H1 (cell line): ENCODE results near the gene CCDC71L. TPM values are rescaled to one million over a fixed set of nuclear protein-coding genes. Genes with fewer than 3 reads are reported as not detected.

Source experiments
- CTCF ChIA-PET: fragments of 300-600 bp; sonication (Branson Sonifier 250); formaldehyde crosslinking; loops from one replicate; lab custom pipeline; 2021; ENCODE audit not compliant: partially characterized antibody; lab: Charles Lee
- POLR2A ChIA-PET: fragments of 300-600 bp; sonication (Branson Sonifier 250); formaldehyde crosslinking; loops from one replicate; lab custom pipeline; 2021; ENCODE audit warnings: inconsistent platforms; ENCODE audit not compliant: partially characterized antibody; lab: Charles Lee
- DNase-seq, 2 experiments: peaks; one replicate each; pipeline versions ENCODE4 v3.0.0 to v3.0.0-alpha.2; 2010 to 2022; ENCODE audit warnings: low spot score in 2 of 2, low read depth in 1 of 2, mixed read lengths in 1 of 2
- FAIRE-seq: peaks from 2 replicates; lab custom pipeline; 2011; peaks lifted over from hg19 to GRCh38; lab: Jason Lieb, UNC
- H2AFZ ChIP-seq: 2 replicates; pipeline ENCODE4 v1.8.1; 2012; ENCODE audit warnings: low read length, inconsistent platforms
- H2AK5ac ChIP-seq: 2 replicates; pipeline ENCODE4 v1.6.1; 2013; ENCODE audit warnings: low read depth, low read length
- H2BK120ac ChIP-seq: replicated peaks from 2 replicates; pipeline ENCODE3; 2013; ENCODE audit warnings: low read depth, low read length, inconsistent platforms
- H2BK12ac ChIP-seq: 2 replicates; pipeline ENCODE4 v1.6.1; 2013; ENCODE audit warnings: low read depth, low read length
- H2BK15ac ChIP-seq: 2 replicates; pipeline ENCODE4 v1.6.1; 2013; ENCODE audit warnings: low read length
- H2BK20ac ChIP-seq: 2 replicates; pipeline ENCODE4 v1.6.1; 2013; ENCODE audit warnings: low read length
- H2BK5ac ChIP-seq: 2 replicates; pipeline ENCODE4 v1.6.1; 2013; ENCODE audit warnings: low read depth, low read length
- H3K14ac ChIP-seq: 2 replicates; pipeline ENCODE4 v1.6.1; 2013; ENCODE audit warnings: inconsistent platforms; ENCODE audit not compliant: insufficient read length
- H3K18ac ChIP-seq: 2 replicates; pipeline ENCODE4 v1.6.1; 2013; ENCODE audit warnings: low read length; ENCODE audit errors: extremely low read depth
- H3K23ac ChIP-seq: 2 replicates; pipeline ENCODE4 v1.6.1; 2013; ENCODE audit warnings: inconsistent platforms; ENCODE audit not compliant: insufficient read length
- H3K23me2 ChIP-seq: 2 replicates; pipeline ENCODE4 v1.6.1; 2013; ENCODE audit warnings: low read depth, low read length
- H3K27ac ChIP-seq: 2 replicates; pipeline ENCODE4 v1.6.1; 2011; ENCODE audit warnings: low read depth, low read length, inconsistent platforms
- H3K27me3 ChIP-seq, 4 experiments: replicated peaks in 1 of 4; 1 replicate in 1 of 4; 2 replicates in 3 of 4; pipeline versions ENCODE4 v1.6.1 to v1.8.1; 2011 to 2013; ENCODE audit warnings: low read length in 3 of 4, mild to moderate bottlenecking in 3 of 4, inconsistent platforms in 2 of 4, mixed read lengths in 2 of 4, moderate library complexity in 1 of 4; ENCODE audit not compliant: control insufficient read depth in 3 of 4, insufficient read depth in 3 of 4; ENCODE audit errors: extremely low read depth in 1 of 4
- H3K36me3 ChIP-seq, 4 experiments: 2 replicates each; pipeline versions ENCODE4 v1.6.1 to v1.8.1; 2011 to 2013; ENCODE audit warnings: mild to moderate bottlenecking in 4 of 4, low read length in 3 of 4, moderate library complexity in 2 of 4, control low read depth in 1 of 4, inconsistent platforms in 1 of 4; ENCODE audit not compliant: insufficient read depth in 4 of 4, control insufficient read depth in 2 of 4
- H3K4ac ChIP-seq: replicated peaks from 2 replicates; pipeline ENCODE3; 2013; ENCODE audit warnings: low read length, low read depth, mixed read lengths, inconsistent platforms; ENCODE audit not compliant: insufficient read length
- H3K4me1 ChIP-seq, 4 experiments: replicated peaks in 1 of 4; 1 replicate in 1 of 4; 2 replicates in 3 of 4; pipeline versions ENCODE4 v1.6.1 to v1.8.1; 2011 to 2013; ENCODE audit warnings: low read length in 3 of 4, inconsistent platforms in 2 of 4, mixed read lengths in 1 of 4; ENCODE audit not compliant: insufficient read depth in 4 of 4, control insufficient read depth in 3 of 4
- H3K4me2 ChIP-seq, 2 experiments: 2 replicates each; pipeline versions ENCODE4 v1.6.1 to v1.8.1; 2011 to 2013; ENCODE audit warnings: low read depth in 2 of 2, low read length in 2 of 2, control low read depth in 1 of 2, inconsistent platforms in 1 of 2, mild to moderate bottlenecking in 1 of 2; ENCODE audit not compliant: insufficient read depth in 1 of 2
- H3K4me3 ChIP-seq, 4 experiments: fragments of 200-600, 300-600 bp in 1 of 4; sonication (generic), shearing (Covaris generic), sonication (Bioruptor Twin) in 1 of 4; 2 replicates each; pipeline versions ENCODE4 v1.5.1 to v1.8.1; 2011 to 2016; ENCODE audit warnings: low read length in 4 of 4, low read depth in 3 of 4, control low read depth in 2 of 4, inconsistent platforms in 2 of 4, mild to moderate bottlenecking in 2 of 4, mixed read lengths in 1 of 4, moderate library complexity in 1 of 4; ENCODE audit not compliant: insufficient read depth in 2 of 4; ENCODE audit errors: extremely low read depth in 1 of 4
- H3K56ac ChIP-seq: replicated peaks from 2 replicates; pipeline ENCODE3; 2013; ENCODE audit warnings: low read depth, mild to moderate bottlenecking, mixed read lengths, low read length, inconsistent platforms; ENCODE audit not compliant: insufficient read length
- H3K79me1 ChIP-seq: 2 replicates; pipeline ENCODE4 v1.6.1; 2013; ENCODE audit warnings: low read depth, low read length, control low read depth
- H3K79me2 ChIP-seq, 2 experiments: 2 replicates each; pipeline versions ENCODE4 v1.6.1 to v1.8.1; 2012 to 2013; ENCODE audit warnings: low read length in 2 of 2, mild to moderate bottlenecking in 2 of 2, inconsistent platforms in 1 of 2; ENCODE audit not compliant: insufficient read depth in 2 of 2, control insufficient read depth in 1 of 2
- H3K9ac ChIP-seq, 4 experiments: replicated peaks in 1 of 4; 1 replicate in 1 of 4; 2 replicates in 3 of 4; pipeline versions ENCODE4 v1.6.1 to v1.8.1; 2011 to 2013; ENCODE audit warnings: low read depth in 3 of 4, low read length in 3 of 4, control low read depth in 2 of 4, mild to moderate bottlenecking in 2 of 4, moderate library complexity in 2 of 4, inconsistent platforms in 1 of 4; ENCODE audit errors: extremely low read depth in 1 of 4
- H3K9me3 ChIP-seq, 2 experiments: 2 replicates each; pipeline versions ENCODE4 v1.6.1 to v1.8.1; 2012 to 2013; ENCODE audit warnings: mild to moderate bottlenecking in 2 of 2, moderate library complexity in 2 of 2, control low read depth in 1 of 2, inconsistent platforms in 1 of 2, low read depth in 1 of 2, low read length in 1 of 2, mixed read lengths in 1 of 2; ENCODE audit not compliant: insufficient read depth in 2 of 2
- H4K20me1 ChIP-seq, 2 experiments: replicated peaks in 1 of 2; 2 replicates each; pipeline versions ENCODE3 to v1.8.1; 2011 to 2013; ENCODE audit warnings: inconsistent platforms in 2 of 2, low read length in 2 of 2, mild to moderate bottlenecking in 1 of 2; ENCODE audit not compliant: insufficient read depth in 2 of 2, control insufficient read depth in 1 of 2
- H4K5ac ChIP-seq: 2 replicates; pipeline ENCODE4 v1.6.1; 2013; ENCODE audit warnings: low read length, low read depth, mixed read lengths, inconsistent platforms; ENCODE audit not compliant: insufficient read length
- H4K8ac ChIP-seq: 2 replicates; pipeline ENCODE4 v1.8.0; 2013; ENCODE audit warnings: mild to moderate bottlenecking, moderate library complexity, low read length, inconsistent platforms; ENCODE audit not compliant: insufficient read depth; ENCODE audit errors: extremely low read depth
- H4K91ac ChIP-seq: replicated peaks from 2 replicates; pipeline ENCODE3; 2013; ENCODE audit warnings: low read length, mixed read lengths, inconsistent platforms; ENCODE audit not compliant: insufficient read length
- ATF3 ChIP-seq: IDR thresholded peaks from 2 replicates; pipeline ENCODE4 v1.6.1; 2011; ENCODE audit warnings: low read depth, mild to moderate bottlenecking, low read length; ENCODE audit not compliant: insufficient read depth
- CHD1 ChIP-seq: IDR thresholded peaks from 2 replicates; pipeline ENCODE4 v1.6.1; 2012; ENCODE audit warnings: low read depth, low read length, improper control_type of control experiment
- CREB1 ChIP-seq: IDR thresholded peaks from 2 replicates; pipeline ENCODE4 v1.6.1; 2012; ENCODE audit warnings: inconsistent platforms
- EP300 ChIP-seq, 2 experiments: IDR thresholded peaks; 1 replicate in 1 of 2; 2 replicates in 1 of 2; pipeline ENCODE4 v1.6.1; 2011 to 2012; ENCODE audit warnings: low read depth in 2 of 2, low read length in 2 of 2, mild to moderate bottlenecking in 2 of 2, borderline replicate concordance in 1 of 2, inconsistent platforms in 1 of 2, moderate library complexity in 1 of 2
- EZH2 ChIP-seq: fragments of 200-600 bp; sonication (generic); IDR thresholded peaks from 2 replicates; pipeline ENCODE4 v1.7.1; 2012; ENCODE audit warnings: low read depth, mild to moderate bottlenecking, moderate library complexity, low read length, inconsistent platforms; ENCODE audit not compliant: severe bottlenecking
- FOSL1 ChIP-seq: IDR thresholded peaks from 2 replicates; pipeline ENCODE4 v1.6.1; 2011; ENCODE audit warnings: mild to moderate bottlenecking, low read depth, low read length, moderate library complexity; ENCODE audit not compliant: insufficient read depth
- HDAC6 ChIP-seq: IDR thresholded peaks from one replicate; pipeline ENCODE4 v1.7.1; 2012; ENCODE audit warnings: low read depth, mild to moderate bottlenecking, inconsistent platforms, low read length, moderate library complexity
- JUN ChIP-seq: IDR thresholded peaks from 2 replicates; pipeline ENCODE4 v1.6.1; 2011; ENCODE audit warnings: low read depth, mild to moderate bottlenecking, improper control_type of control experiment, low read length
- KDM4A ChIP-seq: IDR thresholded peaks from one replicate; pipeline ENCODE4 v1.7.1; 2012; ENCODE audit warnings: low read depth, mild to moderate bottlenecking, moderate library complexity, low read length, inconsistent platforms; ENCODE audit not compliant: severe bottlenecking
- POLR2AphosphoS5 ChIP-seq: IDR thresholded peaks from 2 replicates; pipeline ENCODE4 v1.6.1; 2011; ENCODE audit warnings: low read depth, low read length
- SAP30 ChIP-seq: fragments of 300-600 bp; sonication (generic); IDR thresholded peaks from 2 replicates; pipeline ENCODE4 v1.7.1; 2012; ENCODE audit warnings: low read length, moderate library complexity, mild to moderate bottlenecking, inconsistent platforms; ENCODE audit not compliant: insufficient read depth, insufficient replicate concordance
- YY1 ChIP-seq: IDR thresholded peaks from 2 replicates; pipeline ENCODE4 v1.6.1; 2011; ENCODE audit warnings: low read depth, mild to moderate bottlenecking, low read length
- WGBS, 2 experiments: shearing (Covaris generic) in 1 of 2; methylation state at CpG; one replicate each; pipeline versions ENCODE4 v1.1.6 to v1.1.7; 2013 to 2015; ENCODE audit warnings: low lambda C conversion rate in 2 of 2, mixed read lengths in 2 of 2, inconsistent platforms in 1 of 2, low coverage in 1 of 2, missing lambda C conversion rate in 1 of 2; ENCODE audit not compliant: insufficient replicate concordance in 2 of 2, insufficient coverage in 1 of 2, insufficient read length in 1 of 2; ENCODE audit errors: extremely low coverage in 1 of 2, missing lambda C conversion rate in 1 of 2; 5-methylcytosine and 5-hydroxymethylcytosine counted together
- polyA plus RNA-seq, 7 experiments: library from polyadenylated mRNA; depleted of rRNA in 3 of 7; stranded (reverse) in 5 of 7; unstranded in 2 of 7; fragments of >200 nt in 5 of 7; fragments of 200-250 nt in 2 of 7; gene quantifications; 1 replicate in 5 of 7; 2 replicates in 1 of 7; 4 replicates in 1 of 7; pipeline versions ENCODE4 v1.2.1 to v1.2.3, GENCODE V29; 2011 to 2013; ENCODE audit warnings: missing spikeins in 2 of 7, mixed read lengths in 2 of 7
- total RNA-seq: library from RNA; stranded (reverse); fragmentation: NEBNext Ultra II Directional; extraction: Animal tissue kit (Norgen Biotek cat#: 25700); gene quantifications from 2 replicates; pipeline ENCODE4 v1.2.1, GENCODE V29; 2021
- TF ChIP-seq, protein P1 (sequence below): IDR thresholded peaks from 2 replicates; pipeline ENCODE4 v1.6.1; 2011; ENCODE audit warnings: low read length, improper control_type of control experiment

CCDC71L gene
- total and polyA plus RNA-seq, 2 of the 8 experiments (the other 6 are each of a cell fraction or from before 2014, with no cell fraction given) = 12.5 to 16.7 TPM

- H3K4me2 ChIP-seq = no peak overlapping the region
- H3K23ac ChIP-seq = no peak overlapping the region
- H2AK5ac ChIP-seq = no peak overlapping the region
- no peaks in the 10 kb centered on the region for H3K23me2 ChIP-seq
- no peak overlapping the region for H4K91ac ChIP-seq
- H3K56ac ChIP-seq = no peak overlapping the region
- H3K27ac ChIP-seq = no peak overlapping the region
- H2BK120ac ChIP-seq = no peak overlapping the region
- no peak overlapping the region for H3K14ac ChIP-seq
- FAIRE-seq (no peak), DNase-seq (no peak)
- no peak overlapping the region for H3K18ac ChIP-seq
- H3K27me3 ChIP-seq = no peaks in the 10 kb centered on the region; a peak in 1 of 7 replicates
- 95% methylated on average over 6 of the region's 6 CpGs; no CpG with 5 or more reads in 1 of the 2 experiments for WGBS, 2 experiments
- H4K20me1 ChIP-seq = no peaks in the 10 kb centered on the region
- H2BK12ac ChIP-seq = no peak overlapping the region
- no peak overlapping the region for H2BK15ac ChIP-seq
- H2BK5ac ChIP-seq = no peak overlapping the region
- no peak overlapping the region for H3K9ac ChIP-seq
- H3K4me3 ChIP-seq = no peak overlapping the region
- no peak overlapping the region for H4K5ac ChIP-seq
- no peaks in the 10 kb centered on the region for H3K79me1 ChIP-seq
- no peaks in the 10 kb centered on the region for H3K36me3 ChIP-seq
- no peaks in the 10 kb centered on the region; a peak in 1 of 7 replicates for H3K4me1 ChIP-seq
- H2BK20ac ChIP-seq = no peak overlapping the region
- H4K8ac ChIP-seq = no peak overlapping the region
- CTCF ChIA-PET = no interaction called here
- H2AFZ ChIP-seq = no peak overlapping the region
- no peak overlapping the region for H3K4ac ChIP-seq
- H3K79me2 ChIP-seq = no peaks in the 10 kb centered on the region
- no peaks in the 10 kb centered on the region for H3K9me3 ChIP-seq
- POLR2A ChIA-PET = interaction anchor here (0.6 kb wide), 1 partner anchor 559 kb away, joined by 4 read pairs; no protein-coding TSS in a partner anchor
- no peak for TF ChIP-seq CREB1
- no peak for TF ChIP-seq FOSL1
- TF ChIP-seq ATF3 = no peak
- no peak for TF ChIP-seq HDAC6
- no peak for TF ChIP-seq CHD1
- no peak for TF ChIP-seq YY1
- no peak for TF ChIP-seq KDM4A
- TF ChIP-seq POLR2AphosphoS5 = no peak
- no peak for TF ChIP-seq EP300 (IDR thresholded peaks at IDR 0.05; ENCODE audit: borderline replicate concordance in 1 of 2, low read depth in 2 of 2, low read length in 2 of 2)
- TF ChIP-seq EZH2 = no peak
- TF ChIP-seq, protein P1, sequence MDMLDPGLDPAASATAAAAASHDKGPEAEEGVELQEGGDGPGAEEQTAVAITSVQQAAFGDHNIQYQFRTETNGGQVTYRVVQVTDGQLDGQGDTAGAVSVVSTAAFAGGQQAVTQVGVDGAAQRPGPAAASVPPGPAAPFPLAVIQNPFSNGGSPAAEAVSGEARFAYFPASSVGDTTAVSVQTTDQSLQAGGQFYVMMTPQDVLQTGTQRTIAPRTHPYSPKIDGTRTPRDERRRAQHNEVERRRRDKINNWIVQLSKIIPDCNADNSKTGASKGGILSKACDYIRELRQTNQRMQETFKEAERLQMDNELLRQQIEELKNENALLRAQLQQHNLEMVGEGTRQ = no peak
- no peak for TF ChIP-seq JUN
- no peak for TF ChIP-seq SAP30
Observed at GRCh38 chr7:106613279-106613678, 47.7 kb downstream of the CCDC71L start.
